Pons (tissue), 1 donor: ENCODE data around the gene ZNF521.

Source experiments
- DNase-seq: peaks from one replicate; pipeline ENCODE4 v3.0.0-alpha.2; 2016; ENCODE audit warnings: low spot score

The ZNF521 gene

GRCh38 chr18:25225151-25225550, 126.8 kb downstream of the ZNF521 start:
- no peak for DNase-seq

- no peak for DNase-seq
Observed at GRCh38 chr18:25223899-25224886, 127.8 kb downstream of the ZNF521 start.

- DNase-seq: no peak
Observed at GRCh38 chr18:25223211-25223610, 128.8 kb downstream of the ZNF521 start.

- DNase-seq: no peak
Observed at GRCh38 chr18:25222648-25223047, 129.3 kb downstream of the ZNF521 start.

GRCh38 chr18:25210622-25211021, 141.3 kb downstream of the ZNF521 start:
- no peak for DNase-seq

GRCh38 chr18:25192065-25192464, 159.9 kb downstream of the ZNF521 start:
- DNase-seq: no peak

GRCh38 chr18:25190472-25190871, 161.5 kb downstream of the ZNF521 start:
- DNase-seq: no peak

- no peak for DNase-seq
Observed at GRCh38 chr18:25189391-25190185, 162.4 kb downstream of the ZNF521 start.

GRCh38 chr18:25187521-25188192, 164.3 kb downstream of the ZNF521 start:
- DNase-seq: peak; percentile 39

- no peak for DNase-seq
Observed at GRCh38 chr18:25186871-25187270, 165.1 kb downstream of the ZNF521 start.

- DNase-seq: no peak
Observed at GRCh38 chr18:25181993-25182392, 170.0 kb downstream of the ZNF521 start.

- no peak for DNase-seq
Observed at GRCh38 chr18:25181581-25181980, 170.4 kb downstream of the ZNF521 start.

- no peak for DNase-seq
Observed at GRCh38 chr18:25180973-25181548, 170.9 kb downstream of the ZNF521 start.

GRCh38 chr18:25177631-25178030, 174.3 kb downstream of the ZNF521 start:
- DNase-seq: no peak

- no peak for DNase-seq
Observed at GRCh38 chr18:25176518-25177042, 175.4 kb downstream of the ZNF521 start.

GRCh38 chr18:25175558-25176517, 176.1 kb downstream of the ZNF521 start:
- no peak for DNase-seq

- DNase-seq: no peak
Observed at GRCh38 chr18:25174324-25174723, 177.6 kb downstream of the ZNF521 start.

GRCh38 chr18:25171334-25171733, 180.6 kb downstream of the ZNF521 start:
- no peak for DNase-seq

GRCh38 chr18:25170402-25170801, 181.6 kb downstream of the ZNF521 start:
- no peak for DNase-seq

- no peak for DNase-seq
Observed at GRCh38 chr18:25169701-25170100, 182.3 kb downstream of the ZNF521 start.
